HepG2 (cell line): ENCODE data around the gene UNKL. TPM values are rescaled to one million over a fixed set of nuclear protein-coding genes. Genes with fewer than 3 reads are reported as not detected.
A peak's percentile ranks its signal among the peaks of the same experiment; 100 is the strongest.

Source experiments
- ATAC-seq: fragments of 200-7000 bp; cut with Tn5 transposase; 3 replicates; pipeline ENCODE4 v1.9.1; 2020; ENCODE audit warnings: mild to moderate bottlenecking, moderate library complexity
- BruUV-seq: library from RNA; stranded (reverse); fragments of 400-500 nt; replicated peaks from 2 replicates; lab custom pipeline; 2021; lab: Mats Ljungman, UMichigan
- CTCF ChIA-PET: fragments of 300-600 bp; formaldehyde crosslinking; extraction: SDS; loops from one replicate; lab custom pipeline; 2021; ENCODE audit warnings: low total read pairs, inconsistent platforms, low intra/inter-chr PET ratio; lab: Yijun Ruan, JAX
- POLR2A ChIA-PET: fragments of 350-600 bp; sonication (Branson Sonifier 250); formaldehyde crosslinking; loops from one replicate; lab custom pipeline; 2020; ENCODE audit warnings: antibody characterized with exemption, inconsistent platforms; lab: Yijun Ruan, JAX
- DNase-seq: peaks from one replicate; pipeline ENCODE4 v3.0.0-alpha.2; 2015; ENCODE audit warnings: low spot score
- FAIRE-seq: peaks from 3 replicates; lab custom pipeline; 2011; peaks lifted over from hg19 to GRCh38; lab: Jason Lieb, UNC
- H2AFZ ChIP-seq: one replicate; pipeline ENCODE4 v1.6.1; 2011; ENCODE audit warnings: low read length, inconsistent platforms
- H3K27ac ChIP-seq: fragments of 300-600 bp; 3 replicates; pipeline ENCODE4 v1.8.0; 2011; ENCODE audit warnings: mixed run types, mild to moderate bottlenecking, mixed read lengths, low read length, inconsistent platforms; ENCODE audit not compliant: insufficient read depth; ENCODE audit errors: extremely low read length
- H3K27me3 ChIP-seq, 2 experiments: fragments of 200-600 bp in 1 of 2; 2 replicates in 1 of 2; 3 replicates in 1 of 2; pipeline versions ENCODE4 v1.6.0 to v1.8.0; 2011; ENCODE audit warnings: low read length in 2 of 2, mild to moderate bottlenecking in 2 of 2, moderate library complexity in 2 of 2, inconsistent platforms in 1 of 2; ENCODE audit not compliant: insufficient read depth in 2 of 2, control insufficient read depth in 1 of 2
- H3K36me3 ChIP-seq, 2 experiments: fragments of 200-600 bp in 1 of 2; replicated peaks in 1 of 2; 2 replicates in 1 of 2; 3 replicates in 1 of 2; pipeline versions ENCODE4 v1.5.1 to v1.8.0; 2011; ENCODE audit warnings: low read length in 2 of 2, inconsistent platforms in 1 of 2; ENCODE audit not compliant: insufficient read depth in 2 of 2, control insufficient read depth in 1 of 2
- H3K4me1 ChIP-seq: 2 replicates; pipeline ENCODE4 v1.5.1; 2012; ENCODE audit warnings: low read length, inconsistent platforms; ENCODE audit not compliant: insufficient read depth
- H3K4me2 ChIP-seq: 2 replicates; pipeline ENCODE4 v1.6.0; 2011; ENCODE audit warnings: low read depth, low read length, inconsistent platforms
- H3K4me3 ChIP-seq, 3 experiments: fragments of 200-600 bp in 1 of 3; sonication (generic), shearing (Covaris generic) in 1 of 3; replicated peaks in 1 of 3; 2 replicates each; pipeline ENCODE4 v1.5.1; 2011 to 2016; ENCODE audit warnings: low read length in 3 of 3, inconsistent platforms in 2 of 3, low read depth in 2 of 3, mild to moderate bottlenecking in 2 of 3, control low read depth in 1 of 3, mixed read lengths in 1 of 3; ENCODE audit not compliant: insufficient read depth in 1 of 3
- H3K79me2 ChIP-seq: one replicate; pipeline ENCODE4 v1.6.1; 2011; ENCODE audit warnings: low read length, inconsistent platforms; ENCODE audit not compliant: insufficient read depth
- H3K9ac ChIP-seq: 2 replicates; pipeline ENCODE4 v1.6.0; 2011; ENCODE audit warnings: mild to moderate bottlenecking, low read depth, low read length, inconsistent platforms; ENCODE audit not compliant: insufficient read depth
- H3K9me3 ChIP-seq: 2 replicates; pipeline ENCODE4 v1.5.1; 2012; ENCODE audit warnings: mild to moderate bottlenecking, low read length
- H4K20me1 ChIP-seq: 2 replicates; pipeline ENCODE4 v1.6.0; 2011; ENCODE audit warnings: inconsistent platforms, mild to moderate bottlenecking, low read length, moderate library complexity; ENCODE audit not compliant: insufficient read depth
- ARID4A ChIP-seq: sonication (generic); formaldehyde crosslinking; IDR thresholded peaks from 2 replicates; pipeline ENCODE4 v1.5.0; 2020; ENCODE audit warnings: mild to moderate bottlenecking, missing genetic modification reagents, borderline replicate concordance
- ETV5 ChIP-seq: IDR thresholded peaks from 2 replicates; pipeline ENCODE4 v1.6.1; 2018; ENCODE audit warnings: missing biosample characterization, missing genetic modification reagents, inconsistent platforms, borderline replicate concordance
- GZF1 ChIP-seq: sonication (generic); formaldehyde crosslinking; IDR thresholded peaks from 2 replicates; pipeline ENCODE4 v1.5.1; 2020; ENCODE audit warnings: mild to moderate bottlenecking, missing genetic modification reagents
- HDAC1 ChIP-seq: sonication (generic); formaldehyde crosslinking; IDR thresholded peaks from 2 replicates; pipeline ENCODE4 v1.5.1; 2020; ENCODE audit warnings: mild to moderate bottlenecking, missing genetic modification reagents
- ONECUT2 ChIP-seq: sonication (generic); formaldehyde crosslinking; IDR thresholded peaks from 2 replicates; pipeline ENCODE4 v1.4.0; 2020; ENCODE audit warnings: missing genetic modification reagents
- ZBTB25 ChIP-seq: IDR thresholded peaks from 2 replicates; pipeline ENCODE4 v1.6.1; 2018; ENCODE audit warnings: missing genetic modification reagents
- ZC3H13 ChIP-seq: sonication (generic); formaldehyde crosslinking; IDR thresholded peaks from 2 replicates; pipeline ENCODE4 v1.8.1; 2023; ENCODE audit warnings: mild to moderate bottlenecking, missing genetic modification reagents, moderate library complexity
- ZGPAT ChIP-seq: IDR thresholded peaks from 2 replicates; pipeline ENCODE4 v1.6.1; 2016; ENCODE audit warnings: mild to moderate bottlenecking
- ZKSCAN5 ChIP-seq: sonication (generic); formaldehyde crosslinking; IDR thresholded peaks from 2 replicates; pipeline ENCODE4 v1.5.1; 2020; ENCODE audit warnings: mild to moderate bottlenecking, missing genetic modification reagents
- ZNF207 ChIP-seq: fragments of 450-650 bp; IDR thresholded peaks from 2 replicates; pipeline ENCODE4 v1.6.1; 2016; ENCODE audit warnings: antibody characterized with exemption, borderline replicate concordance
- ZNF317 ChIP-seq: sonication (generic); formaldehyde crosslinking; IDR thresholded peaks from 2 replicates; pipeline ENCODE4 v1.5.0; 2020; ENCODE audit warnings: mild to moderate bottlenecking, missing genetic modification reagents
- ZNF75D ChIP-seq: sonication (generic); formaldehyde crosslinking; IDR thresholded peaks from 2 replicates; pipeline ENCODE4 v1.8.1; 2023; ENCODE audit warnings: missing genetic modification reagents, mild to moderate bottlenecking, borderline replicate concordance
- ZNF781 ChIP-seq: sonication (generic); formaldehyde crosslinking; IDR thresholded peaks from 2 replicates; pipeline ENCODE4 v1.5.1; 2020; ENCODE audit warnings: borderline replicate concordance, mild to moderate bottlenecking, missing genetic modification reagents; ENCODE audit errors: not compliant biosample characterization
- ZNF841 ChIP-seq: sonication (generic); formaldehyde crosslinking; IDR thresholded peaks from 2 replicates; pipeline ENCODE4 v1.8.1; 2023; ENCODE audit warnings: missing genetic modification reagents, borderline replicate concordance
- WGBS: methylation state at CpG from one replicate; pipeline ENCODE4 v1.1.6; 2017; ENCODE audit warnings: low lambda C conversion rate; 5-methylcytosine and 5-hydroxymethylcytosine counted together
- in situ Hi-C: cut with HindIII; loops from 2 replicates; pipeline ENCODE4 v1.10.0; 2017; ENCODE audit warnings: low pct_unique_long_range_greater_than_20kb; ENCODE audit not compliant: extremely low pct_ligation_motif_present
- intact Hi-C: fragments of 100-400 bp; cut with micrococcal nuclease; formaldehyde crosslinking; loops from one replicate; pipeline ENCODE4 v1.10.0; 2022; ENCODE audit not compliant: unreplicated experiment
- polyA plus RNA-seq, 8 experiments: library from polyadenylated mRNA; depleted of rRNA in 3 of 8; stranded (reverse) in 7 of 8; unstranded in 1 of 8; fragments of >200 nt; fragmentation: Illumina TruSeq in 4 of 8; extraction: Trizol in 4 of 8; gene quantifications; 2 replicates each; pipeline versions ENCODE4 v1.2.1 to v1.2.3, GENCODE V29; 2011 to 2016; ENCODE audit warnings: low read depth in 4 of 8, missing spikeins in 1 of 8, mixed read lengths in 1 of 8; ENCODE audit not compliant: insufficient read depth in 1 of 8
- total RNA-seq, 5 experiments: library from RNA; depleted of rRNA; stranded (reverse); fragments of >200 nt; fragmentation: Illumina TruSeq; extraction: Trizol; gene quantifications; 2 replicates each; pipeline ENCODE4 v1.2.3, GENCODE V29; 2016; ENCODE audit warnings: low read depth in 1 of 5
- TF ChIP-seq, protein P1 (sequence below): sonication (generic); formaldehyde crosslinking; conservative IDR thresholded peaks from 2 replicates; pipeline ENCODE4 v1.5.0; 2020; ENCODE audit warnings: missing genetic modification reagents

Gene UNKL
- total and polyA plus RNA-seq, 2 of the 13 experiments (the other 11 are each of a cell fraction or from before 2014, with no cell fraction given), result 10.4 to 17.6 TPM

DNA sequence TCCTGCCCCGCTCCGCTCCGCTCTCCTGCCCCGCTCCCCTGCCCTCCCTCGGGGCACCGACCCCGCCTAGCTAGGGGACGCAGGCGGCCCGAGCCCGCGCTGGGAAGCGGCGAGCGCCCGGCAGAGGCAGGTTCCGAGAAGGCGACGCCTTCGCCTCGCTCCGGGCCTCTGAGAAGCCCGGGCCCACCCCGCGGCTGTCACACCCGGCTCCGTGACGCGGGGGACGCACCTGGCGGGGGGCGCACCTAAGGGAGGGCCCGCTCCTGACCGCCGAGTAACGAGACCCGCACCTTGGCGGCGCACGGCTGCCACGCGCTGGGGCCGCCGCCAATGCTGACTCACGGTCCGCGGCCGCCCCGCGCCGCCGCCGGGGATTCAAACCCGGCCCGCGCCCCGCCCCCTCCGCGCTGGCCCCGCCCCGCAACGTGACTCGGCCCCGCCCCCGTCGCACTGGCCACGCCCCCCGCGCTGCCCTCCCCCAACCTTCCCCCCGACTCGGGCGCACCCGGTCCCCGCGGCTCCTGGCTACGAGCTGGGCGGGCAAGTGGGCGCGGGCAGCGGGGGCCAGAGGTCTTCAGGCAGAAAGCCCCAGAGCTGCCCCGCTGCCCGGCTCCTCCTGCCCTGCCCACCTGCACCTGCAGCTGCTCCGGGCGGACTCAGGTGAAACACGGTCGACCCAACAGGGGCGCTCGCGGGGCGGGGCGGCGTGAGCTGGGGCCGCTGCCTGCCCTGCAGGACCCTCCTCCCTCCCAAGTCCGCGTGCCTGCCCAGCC is 35.0 kb downstream of the UNKL start:
- peaks cover 6% of the 10 kb centered on the region in 2 experiments; a peak in 3 of 5 replicates for H3K36me3 ChIP-seq
- ATAC-seq (peak; percentile 61), FAIRE-seq (no peak), DNase-seq (peak; percentile 32)
- H3K4me1 ChIP-seq, result peaks cover 26% of the 10 kb centered on the region
- in situ Hi-C loops (no loop called here), intact Hi-C loops (no loop called here)
- POLR2A ChIA-PET, result interaction anchor here (0.8 to 2.4 kb wide), 4 partner anchors 11 to 41 kb away, joined by 3 to 8 read pairs (median 4); partner anchors contain the start of gene UQCC4
- H2AFZ ChIP-seq, result no peak overlapping the region
- no peaks in the 10 kb centered on the region for H3K9me3 ChIP-seq
- H3K79me2 ChIP-seq, result peaks cover 16% of the 10 kb centered on the region
- peaks cover 11% of the 10 kb centered on the region for H4K20me1 ChIP-seq
- H3K27me3 ChIP-seq, result no peaks in the 10 kb centered on the region
- BruUV-seq, result no TSS peak
- peak overlapping the region; percentile 95 for H3K4me2 ChIP-seq
- CTCF ChIA-PET, result no interaction called here
- H3K27ac ChIP-seq, result peak overlapping the region; percentile 93
- H3K9ac ChIP-seq, result peak overlapping the region; percentile 83
- H3K4me3 ChIP-seq, result peak overlapping the region; percentile 67 to 84 (median 81)
- WGBS, result 7% methylated on average over 3 of the region's 95 CpGs
- TF ChIP-seq ZKSCAN5 (CRISPR knock-in tag) (no peak), ZC3H13 (CRISPR knock-in tag) (0 out of 2 replicates have a peak, but pooled peaks have one; percentile 10), ZNF317 (CRISPR knock-in tag) (no peak), ZGPAT (peak; percentile 28; the same call in 1 of the 2 replicates), ZBTB25 (CRISPR knock-in tag) (no peak), ONECUT2 (CRISPR knock-in tag) (no peak), ZNF841 (CRISPR knock-in tag) (no peak), HDAC1 (CRISPR knock-in tag) (peak; percentile 27; the same call in 1 of the 2 replicates), ZNF207 (no peak), GZF1 (CRISPR knock-in tag) (no peak), ARID4A (CRISPR knock-in tag) (peak; percentile 87), ZNF781 (no peak), ETV5 (CRISPR knock-in tag) (no peak), ZNF75D (CRISPR knock-in tag) (0 out of 2 replicates have a peak, but pooled peaks have one; percentile 29)
- TF ChIP-seq, protein P1, sequence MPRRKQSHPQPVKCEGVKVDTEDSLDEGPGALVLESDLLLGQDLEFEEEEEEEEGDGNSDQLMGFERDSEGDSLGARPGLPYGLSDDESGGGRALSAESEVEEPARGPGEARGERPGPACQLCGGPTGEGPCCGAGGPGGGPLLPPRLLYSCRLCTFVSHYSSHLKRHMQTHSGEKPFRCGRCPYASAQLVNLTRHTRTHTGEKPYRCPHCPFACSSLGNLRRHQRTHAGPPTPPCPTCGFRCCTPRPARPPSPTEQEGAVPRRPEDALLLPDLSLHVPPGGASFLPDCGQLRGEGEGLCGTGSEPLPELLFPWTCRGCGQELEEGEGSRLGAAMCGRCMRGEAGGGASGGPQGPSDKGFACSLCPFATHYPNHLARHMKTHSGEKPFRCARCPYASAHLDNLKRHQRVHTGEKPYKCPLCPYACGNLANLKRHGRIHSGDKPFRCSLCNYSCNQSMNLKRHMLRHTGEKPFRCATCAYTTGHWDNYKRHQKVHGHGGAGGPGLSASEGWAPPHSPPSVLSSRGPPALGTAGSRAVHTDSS, result no peak
